IMR-90 (cell line): ENCODE data around the gene SPACA6. TPM values are rescaled to one million over a fixed set of nuclear protein-coding genes. Genes with fewer than 3 reads are reported as not detected.
A peak's percentile ranks its signal among the peaks of the same experiment; 100 is the strongest.

Experiments used
- ATAC-seq: fragments of 200-7000 bp; cut with Tn5 transposase; 2 replicates; pipeline ENCODE4 v1.9.1; 2020; ENCODE audit warnings: low read depth, mild to moderate bottlenecking, moderate library complexity
- Bru-seq: library from RNA; stranded (reverse); fragments of 400-500 nt; gene quantifications from one replicate; lab custom pipeline; 2021; lab: Mats Ljungman, UMichigan
- BruChase-seq, 2 experiments: library from RNA; stranded (reverse); fragments of 400-500 nt; gene quantifications; one replicate each; lab custom pipeline; 2021; lab: Mats Ljungman, UMichigan
- BruUV-seq: library from RNA; stranded (reverse); fragments of 400-500 nt; replicated peaks from 2 replicates; lab custom pipeline; 2021; lab: Mats Ljungman, UMichigan
- CTCF ChIA-PET: fragments of 300-600 bp; formaldehyde crosslinking; extraction: SDS; loops from one replicate; lab custom pipeline; 2021; ENCODE audit warnings: antibody characterized with exemption; lab: Yijun Ruan, JAX
- POLR2A ChIA-PET: fragments of 300-600 bp; sonication (Branson Sonifier 250); formaldehyde crosslinking; loops from one replicate; lab custom pipeline; 2022; ENCODE audit warnings: antibody characterized with exemption; ENCODE audit not compliant: unreplicated experiment; lab: Charles Lee
- DNase-seq: peaks from one replicate; pipeline ENCODE4 v3.0.0; 2013
- H2AFZ ChIP-seq: replicated peaks from 2 replicates; pipeline ENCODE3; 2013; ENCODE audit warnings: low read length, mild to moderate bottlenecking; ENCODE audit not compliant: poor library complexity
- H2AK5ac ChIP-seq: 2 replicates; pipeline ENCODE4 v1.6.1; 2013; ENCODE audit warnings: low read depth, low read length, inconsistent platforms
- H2AK9ac ChIP-seq: replicated peaks from 2 replicates; pipeline ENCODE3; 2013; ENCODE audit warnings: mild to moderate bottlenecking, low read depth, low read length, moderate library complexity; ENCODE audit not compliant: poor library complexity
- H2BK120ac ChIP-seq: 2 replicates; pipeline ENCODE4 v1.6.1; 2013; ENCODE audit warnings: low read depth, low read length, inconsistent platforms
- H2BK15ac ChIP-seq: 3 replicates; pipeline ENCODE4 v1.6.1; 2013; ENCODE audit warnings: low read depth, low read length, inconsistent platforms
- H2BK20ac ChIP-seq: 2 replicates; pipeline ENCODE4 v1.6.1; 2013; ENCODE audit warnings: low read depth, mild to moderate bottlenecking, inconsistent platforms, low read length, moderate library complexity
- H2BK5ac ChIP-seq: 2 replicates; pipeline ENCODE4 v1.6.1; 2013; ENCODE audit warnings: mild to moderate bottlenecking, low read depth, low read length, inconsistent platforms; ENCODE audit not compliant: poor library complexity, severe bottlenecking
- H3K14ac ChIP-seq: replicated peaks from 2 replicates; pipeline ENCODE4 v1.6.1; 2013; ENCODE audit warnings: low read depth, low read length, inconsistent platforms
- H3K18ac ChIP-seq: 2 replicates; pipeline ENCODE4 v1.6.1; 2013; ENCODE audit warnings: low read depth, low read length, control low read depth
- H3K23ac ChIP-seq: 2 replicates; pipeline ENCODE4 v1.6.1; 2013; ENCODE audit warnings: low read depth, low read length, inconsistent platforms
- H3K27ac ChIP-seq: 2 replicates; pipeline ENCODE4 v1.5.1; 2013; ENCODE audit warnings: mild to moderate bottlenecking, control low read depth, low read length; ENCODE audit not compliant: insufficient read depth
- H3K27me3 ChIP-seq: 2 replicates; pipeline ENCODE4 v1.6.1; 2013; ENCODE audit warnings: low read length; ENCODE audit not compliant: control insufficient read depth, insufficient read depth
- H3K36me3 ChIP-seq: 2 replicates; pipeline ENCODE4 v1.6.1; 2013; ENCODE audit warnings: low read length, mixed read lengths; ENCODE audit not compliant: control insufficient read depth, insufficient read depth
- H3K4ac ChIP-seq: 2 replicates; pipeline ENCODE4 v1.6.1; 2013; ENCODE audit warnings: low read depth, low read length, inconsistent platforms
- H3K4me1 ChIP-seq: 2 replicates; pipeline ENCODE4 v1.6.1; 2013; ENCODE audit warnings: low read length, mixed read lengths; ENCODE audit not compliant: control insufficient read depth, insufficient read depth
- H3K4me2 ChIP-seq: 2 replicates; pipeline ENCODE4 v1.6.1; 2013; ENCODE audit warnings: low read depth, mild to moderate bottlenecking, control low read depth, low read length, moderate library complexity
- H3K4me3 ChIP-seq: 2 replicates; pipeline ENCODE4 v1.5.1; 2013; ENCODE audit warnings: low read depth, mild to moderate bottlenecking, control low read depth, low read length, moderate library complexity; ENCODE audit not compliant: insufficient read depth
- H3K56ac ChIP-seq: 2 replicates; pipeline ENCODE4 v1.6.1; 2013; ENCODE audit warnings: low read length, inconsistent platforms; ENCODE audit not compliant: insufficient read depth; ENCODE audit errors: extremely low read depth
- H3K79me1 ChIP-seq, 2 experiments: 2 replicates each; pipeline ENCODE4 v1.6.1; 2013; ENCODE audit warnings: low read length in 2 of 2, inconsistent platforms in 1 of 2, low read depth in 1 of 2
- H3K9ac ChIP-seq: 2 replicates; pipeline ENCODE4 v1.6.1; 2013; ENCODE audit warnings: low read depth, low read length, control low read depth
- H3K9me1 ChIP-seq: 2 replicates; pipeline ENCODE4 v1.6.1; 2013; ENCODE audit warnings: low read length, inconsistent platforms; ENCODE audit not compliant: insufficient read depth
- H3K9me3 ChIP-seq: 2 replicates; pipeline ENCODE4 v1.6.1; 2013; ENCODE audit warnings: low read length; ENCODE audit not compliant: control insufficient read depth, insufficient read depth
- H4K20me1 ChIP-seq: 2 replicates; pipeline ENCODE4 v1.6.1; 2013; ENCODE audit warnings: low read length, inconsistent platforms; ENCODE audit not compliant: insufficient read depth
- H4K5ac ChIP-seq: 2 replicates; pipeline ENCODE4 v1.6.1; 2013; ENCODE audit warnings: mild to moderate bottlenecking, low read depth, low read length, control low read depth
- H4K8ac ChIP-seq, 2 experiments: 2 replicates each; pipeline ENCODE4 v1.6.1; 2013; ENCODE audit warnings: low read depth in 2 of 2, low read length in 2 of 2, control low read depth in 1 of 2, inconsistent platforms in 1 of 2
- H4K91ac ChIP-seq: 2 replicates; pipeline ENCODE4 v1.6.1; 2013; ENCODE audit warnings: low read depth, low read length, inconsistent platforms; ENCODE audit not compliant: insufficient read depth
- BHLHE40 ChIP-seq: fragments of 150-350 bp; IDR thresholded peaks from 2 replicates; pipeline ENCODE4 v1.6.1; 2016; ENCODE audit warnings: mild to moderate bottlenecking, low read depth, low read length
- CEBPB ChIP-seq: IDR thresholded peaks from 2 replicates; pipeline ENCODE4 v1.6.1; 2012; ENCODE audit warnings: low read depth, low read length, improper control_type of control experiment
- CHD1 ChIP-seq: IDR thresholded peaks from 2 replicates; pipeline ENCODE4 v1.6.1; 2012; ENCODE audit warnings: low read depth, low read length, improper control_type of control experiment
- ELK1 ChIP-seq: fragments of 150-350 bp; IDR thresholded peaks from 2 replicates; pipeline ENCODE4 v1.6.1; 2016; ENCODE audit warnings: low read depth, mild to moderate bottlenecking, low read length, moderate library complexity, borderline replicate concordance
- FOS ChIP-seq: fragments of 150-350 bp; IDR thresholded peaks from 2 replicates; pipeline ENCODE4 v1.6.1; 2016; ENCODE audit warnings: low read depth, low read length
- MAFK ChIP-seq: IDR thresholded peaks from 2 replicates; pipeline ENCODE4 v1.6.1; 2012; ENCODE audit warnings: low read depth, low read length, improper control_type of control experiment
- MAZ ChIP-seq: IDR thresholded peaks from 2 replicates; pipeline ENCODE4 v1.6.1; 2012; ENCODE audit warnings: low read depth, mild to moderate bottlenecking, low read length, improper control_type of control experiment, moderate library complexity, borderline replicate concordance
- MXI1 ChIP-seq: IDR thresholded peaks from 2 replicates; pipeline ENCODE4 v1.6.1; 2012; ENCODE audit warnings: low read depth, mild to moderate bottlenecking, low read length, moderate library complexity, borderline replicate concordance
- NFE2L2 ChIP-seq: fragments of 150-350 bp; IDR thresholded peaks from 2 replicates; pipeline ENCODE4 v1.6.1; 2016; ENCODE audit warnings: low read depth, mild to moderate bottlenecking, low read length
- POLR2A ChIP-seq: IDR thresholded peaks from 2 replicates; pipeline ENCODE4 v1.6.1; 2012; ENCODE audit warnings: mild to moderate bottlenecking, low read depth, low read length
- RAD21 ChIP-seq: IDR thresholded peaks from 2 replicates; pipeline ENCODE4 v1.6.1; 2012; ENCODE audit warnings: low read length, improper control_type of control experiment
- RCOR1 ChIP-seq: IDR thresholded peaks from 2 replicates; pipeline ENCODE4 v1.6.1; 2012; ENCODE audit warnings: mild to moderate bottlenecking, low read length, improper control_type of control experiment; ENCODE audit not compliant: insufficient replicate concordance
- RFX5 ChIP-seq: IDR thresholded peaks from 2 replicates; pipeline ENCODE4 v1.8.0; 2012; ENCODE audit warnings: low read depth, mild to moderate bottlenecking, low read length, moderate library complexity
- SMC3 ChIP-seq: fragments of 150-350 bp; IDR thresholded peaks from 2 replicates; pipeline ENCODE4 v1.6.1; 2016; ENCODE audit warnings: low read depth, mild to moderate bottlenecking, antibody characterized with exemption, low read length, moderate library complexity
- WGBS, 2 experiments: methylation state at CpG; one replicate each; pipeline versions ENCODE4 v1.1.5 to v1.1.7; 2013; ENCODE audit warnings: missing lambda C conversion rate in 2 of 2; ENCODE audit not compliant: insufficient read length in 1 of 2; ENCODE audit errors: extremely low coverage in 2 of 2; 5-methylcytosine and 5-hydroxymethylcytosine counted together
- dilution Hi-C: fragments of 300-500 bp; cut with HindIII; formaldehyde crosslinking; loops from one replicate; pipeline ENCODE4 v1.14.3; 2018; ENCODE audit warnings: low sequenced_read_pairs; ENCODE audit not compliant: unreplicated experiment
- in situ Hi-C: fragments of 300-500 bp; cut with MboI; formaldehyde crosslinking; loops from 3 replicates; pipeline ENCODE4 v1.14.3; 2019; ENCODE audit warnings: low sequenced_read_pairs, inconsistent platforms, mixed read lengths
- intact Hi-C: fragments of 100-400 bp; cut with micrococcal nuclease; formaldehyde crosslinking; loops from 2 replicates; pipeline ENCODE4 v1.10.0; 2022
- long read RNA-seq: library from polyadenylated mRNA; unstranded; transcript quantifications from one replicate; pipeline ENCODE4 v2.0.0, GENCODE V29; 2021; ENCODE audit not compliant: unreplicated experiment
- polyA plus RNA-seq, 3 experiments: library from polyadenylated mRNA; depleted of rRNA; stranded (reverse); fragments of >200 nt; gene quantifications; 2 replicates each; pipeline ENCODE4 v1.2.3, GENCODE V29; 2012; ENCODE audit warnings: low replicate concordance in 1 of 3
- total RNA-seq: library from RNA; depleted of rRNA; stranded (reverse); fragments of >200 nt; gene quantifications from 2 replicates; pipeline ENCODE4 v1.2.3, GENCODE V29; 2012; rRNA removed
- TF ChIP-seq, protein P1 (sequence below): fragments of 150-350 bp; IDR thresholded peaks from 2 replicates; pipeline ENCODE4 v1.6.1; 2017; ENCODE audit warnings: mild to moderate bottlenecking, antibody characterized with exemption, low read length, low read depth

SPACA6 gene, protein sequence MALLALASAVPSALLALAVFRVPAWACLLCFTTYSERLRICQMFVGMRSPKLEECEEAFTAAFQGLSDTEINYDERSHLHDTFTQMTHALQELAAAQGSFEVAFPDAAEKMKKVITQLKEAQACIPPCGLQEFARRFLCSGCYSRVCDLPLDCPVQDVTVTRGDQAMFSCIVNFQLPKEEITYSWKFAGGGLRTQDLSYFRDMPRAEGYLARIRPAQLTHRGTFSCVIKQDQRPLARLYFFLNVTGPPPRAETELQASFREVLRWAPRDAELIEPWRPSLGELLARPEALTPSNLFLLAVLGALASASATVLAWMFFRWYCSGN
- total RNA-seq (1.3 and 1.7 TPM in 2 replicates), polyA plus RNA-seq (2012; rRNA removed) (10.5 and 13.6 TPM in 2 replicates), Bru-seq, nascent RNA (percentile 93 among the genes with signal in this experiment), BruChase-seq, experiment 1, labeled RNA remaining after a 6-hour chase (percentile 97 among the genes with signal in this experiment), BruChase-seq, experiment 2, labeled RNA remaining after a 2-hour chase (percentile 96 among the genes with signal in this experiment)
- polyA plus RNA-seq (2012; cell fraction: cytosol; rRNA removed) = 4.0 and 8.1 TPM in 2 replicates
- polyA plus RNA-seq (2012; cell fraction: nucleus; rRNA removed; ENCODE audit: low replicate concordance) = 92.7 and 118 TPM in 2 replicates
- long read RNA-seq, partial matches to known transcripts = 0 of 3 reads
- long read RNA-seq, other reads (novel, unspliced or antisense) = 2 of 3 reads

DNA sequence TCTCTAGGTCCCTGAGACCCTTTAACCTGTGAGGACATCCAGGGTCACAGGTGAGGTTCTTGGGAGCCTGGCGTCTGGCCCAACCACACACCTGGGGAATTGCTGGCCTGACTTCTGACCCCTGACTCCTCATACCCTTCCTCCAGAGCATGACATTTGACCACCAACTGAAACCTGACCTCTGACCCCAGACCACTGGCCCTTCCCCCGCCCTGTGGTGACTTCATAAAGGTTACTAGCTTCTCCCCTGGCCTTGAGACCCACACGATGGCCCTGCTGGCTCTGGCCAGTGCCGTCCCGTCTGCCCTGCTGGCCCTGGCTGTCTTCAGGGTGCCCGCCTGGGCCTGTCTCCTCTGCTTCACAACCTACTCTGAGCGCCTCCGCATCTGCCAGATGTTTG lies at the start of gene SPACA6:
Gene SPACA6 (plus strand): TSS at position 71 of the 400 bp plus-strand sequence. CDS start 197 bp downstream, at position 268.
- ATAC-seq = no peak
- dilution Hi-C loops = no loop called here
- H3K27me3 ChIP-seq = no peaks in the 10 kb centered on the region
- no peak for DNase-seq
- no peak within 1 kb of the TSS for H2BK20ac ChIP-seq
- H4K8ac ChIP-seq = no peak within 1 kb of the TSS
- 80% methylated on average over 2 of the region's 8 CpGs; no CpG with 5 or more reads in 1 of the 2 experiments for WGBS, 2 experiments
- ChIA-PET POLR2A (no interaction called here), CTCF (no interaction called here)
- H3K23ac ChIP-seq = no peak within 1 kb of the TSS
- H2AFZ ChIP-seq = no peak within 1 kb of the TSS
- H3K4me2 ChIP-seq = peak within 1 kb of the TSS; percentile 89; the same call in 1 of the 2 replicates
- peaks cover 9% of the 10 kb centered on the region for H3K4me1 ChIP-seq
- peaks cover 15% of the 10 kb centered on the region for H3K9me1 ChIP-seq
- peak within 1 kb of the TSS; percentile 46 for H2AK9ac ChIP-seq
- H3K9me3 ChIP-seq = no peaks in the 10 kb centered on the region
- H3K14ac ChIP-seq = no peak within 1 kb of the TSS
- no peak within 1 kb of the TSS for H4K91ac ChIP-seq
- intact Hi-C loops = no loop called here
- no peak within 1 kb of the TSS for H2BK120ac ChIP-seq
- H2AK5ac ChIP-seq = no peak within 1 kb of the TSS
- H2BK5ac ChIP-seq = no peak within 1 kb of the TSS
- no peak within 1 kb of the TSS; the same call in 1 of the 2 replicates for H3K4me3 ChIP-seq
- H3K36me3 ChIP-seq = peaks cover 51% of the 10 kb centered on the region
- no peak within 1 kb of the TSS for H2BK15ac ChIP-seq
- H3K79me1 ChIP-seq = peaks cover 23 to 65% of the 10 kb centered on the region in 2 experiments
- H3K18ac ChIP-seq = no peak within 1 kb of the TSS
- no TSS peak for BruUV-seq
- in situ Hi-C loops = no loop called here
- peak within 1 kb of the TSS; percentile 99; the same call in 1 of the 2 replicates for H3K27ac ChIP-seq
- H3K56ac ChIP-seq = no peak within 1 kb of the TSS
- H4K20me1 ChIP-seq = peaks cover 76% of the 10 kb centered on the region
- no peak within 1 kb of the TSS for H4K5ac ChIP-seq
- peak within 1 kb of the TSS; percentile 97; the same call in 1 of the 2 replicates for H3K9ac ChIP-seq
- H3K4ac ChIP-seq = no peak within 1 kb of the TSS
- TF ChIP-seq MXI1 (no peak), NFE2L2 (no peak), RCOR1 (no peak), ELK1 (no peak), MAZ (no peak), RFX5 (no peak), RAD21 (no peak), SMC3 (no peak), CHD1 (no peak), POLR2A (no peak), MAFK (no peak), FOS (no peak), CEBPB (no peak), BHLHE40 (no peak)
- TF ChIP-seq, protein P1, sequence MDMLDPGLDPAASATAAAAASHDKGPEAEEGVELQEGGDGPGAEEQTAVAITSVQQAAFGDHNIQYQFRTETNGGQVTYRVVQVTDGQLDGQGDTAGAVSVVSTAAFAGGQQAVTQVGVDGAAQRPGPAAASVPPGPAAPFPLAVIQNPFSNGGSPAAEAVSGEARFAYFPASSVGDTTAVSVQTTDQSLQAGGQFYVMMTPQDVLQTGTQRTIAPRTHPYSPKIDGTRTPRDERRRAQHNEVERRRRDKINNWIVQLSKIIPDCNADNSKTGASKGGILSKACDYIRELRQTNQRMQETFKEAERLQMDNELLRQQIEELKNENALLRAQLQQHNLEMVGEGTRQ = no peak
